Subcutaneous abdominal adipose tissue (tissue), 5 donors: Measurements from ENCODE around the gene SDC1.

ENCODE experiments used
- H3K27ac ChIP-seq: one replicate; pipeline ENCODE4 v1.7.0; 2013; ENCODE audit warnings: low read depth, mild to moderate bottlenecking, inconsistent platforms, low read length, moderate library complexity
- H3K27me3 ChIP-seq, 5 donors: one replicate each; pipeline ENCODE4 v1.7.0; 2013; ENCODE audit warnings: low read length in 5 of 5, inconsistent platforms in 1 of 5; ENCODE audit not compliant: control insufficient read depth in 5 of 5, insufficient read depth in 4 of 5
- H3K36me3 ChIP-seq, 5 donors: one replicate each; pipeline ENCODE4 v1.7.0; 2013; ENCODE audit warnings: low read length in 5 of 5; ENCODE audit not compliant: control insufficient read depth in 5 of 5, insufficient read depth in 5 of 5
- H3K4me1 ChIP-seq, 5 donors: one replicate each; pipeline ENCODE4 v1.7.0; 2013; ENCODE audit warnings: low read length in 5 of 5, mild to moderate bottlenecking in 3 of 5, moderate library complexity in 1 of 5; ENCODE audit not compliant: control insufficient read depth in 5 of 5, insufficient read depth in 5 of 5
- H3K4me3 ChIP-seq, 5 donors: one replicate each; pipeline ENCODE4 v1.7.0; 2013; ENCODE audit warnings: low read length in 5 of 5, low read depth in 1 of 5
- H3K9ac ChIP-seq, 5 donors: one replicate each; pipeline ENCODE4 v1.7.0; 2013; ENCODE audit warnings: low read length in 5 of 5, mild to moderate bottlenecking in 4 of 5, moderate library complexity in 3 of 5
- H3K9me3 ChIP-seq, 5 donors: one replicate each; pipeline ENCODE4 v1.7.0; 2013; ENCODE audit warnings: low read length in 5 of 5; ENCODE audit not compliant: control insufficient read depth in 5 of 5
- donor health status: healthy.
- donor health status: healthy.
- donor health status: healthy.
- donor health status: healthy.
- donor health status: healthy.

Gene SDC1

DNA sequence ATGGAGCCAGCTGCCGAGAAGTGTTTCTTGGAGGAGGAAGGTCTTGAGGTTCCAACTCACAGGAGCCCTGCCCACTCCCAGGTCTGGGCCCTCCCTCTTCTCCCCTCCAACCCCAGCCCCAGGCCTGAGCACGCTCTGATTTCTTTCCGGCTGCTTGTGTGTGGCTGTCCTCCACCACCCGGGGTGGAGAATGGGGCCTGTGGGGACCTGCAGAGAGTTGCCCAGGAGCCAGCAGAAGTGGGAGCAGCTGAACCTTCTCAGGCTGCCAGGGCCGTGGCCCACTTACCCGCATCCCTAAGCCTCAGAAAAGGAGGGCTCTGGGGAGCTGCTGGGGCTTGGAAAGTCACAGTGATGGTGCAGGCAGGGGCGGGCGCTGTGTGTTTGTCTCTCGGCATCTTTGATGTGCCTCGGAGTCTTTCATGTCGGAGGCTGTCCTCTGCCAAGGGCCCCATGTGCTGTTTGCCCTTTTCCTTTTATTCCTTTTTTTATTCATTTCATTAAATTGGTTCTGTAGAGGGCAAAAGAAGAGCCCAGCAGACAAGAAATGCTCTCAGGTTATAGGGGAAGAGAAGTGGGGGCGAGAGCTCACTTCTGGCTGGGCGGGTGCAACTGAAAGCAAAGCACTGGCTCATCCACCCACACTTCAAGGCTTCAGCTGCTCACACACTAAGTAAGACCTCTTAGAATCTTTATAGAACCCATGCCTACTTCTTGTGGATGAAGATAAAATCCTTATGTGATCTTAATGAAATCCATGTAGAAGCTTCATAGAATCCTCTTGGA is 52.5 kb downstream of the SDC1 start:
- Histone ChIP-seq H3K36me3 (no peaks in the 10 kb centered on the region), H3K9ac (no peak overlapping the region), H3K27ac (no peak overlapping the region), H3K27me3 (peaks cover 0 to 14% (median 5%) of the 10 kb centered on the region in 5 donors), H3K9me3 (no peaks in the 10 kb centered on the region), H3K4me1 (no peaks in the 10 kb centered on the region), H3K4me3 (no peak overlapping the region)

GRCh38 chr2:20171445-20171977 is 53.4 kb downstream of the SDC1 start:
- Histone ChIP-seq H3K4me1 (no peaks in the 10 kb centered on the region), H3K36me3 (no peaks in the 10 kb centered on the region), H3K9me3 (no peaks in the 10 kb centered on the region), H3K27ac (no peak overlapping the region), H3K4me3 (no peak overlapping the region), H3K9ac (no peak overlapping the region), H3K27me3 (peaks cover 0 to 18% (median 9%) of the 10 kb centered on the region in 5 donors)

- peaks cover 0 to 18% (median 9%) of the 10 kb centered on the region in 5 donors for H3K27me3 ChIP-seq
- no peaks in the 10 kb centered on the region for H3K36me3 ChIP-seq
- H3K4me3 ChIP-seq: no peak overlapping the region
- H3K9ac ChIP-seq: no peak overlapping the region
- H3K4me1 ChIP-seq: no peaks in the 10 kb centered on the region
- no peak overlapping the region for H3K27ac ChIP-seq
- H3K9me3 ChIP-seq: no peaks in the 10 kb centered on the region
Measured at GRCh38 chr2:20170704-20171250, 54.2 kb downstream of the SDC1 start.

DNA sequence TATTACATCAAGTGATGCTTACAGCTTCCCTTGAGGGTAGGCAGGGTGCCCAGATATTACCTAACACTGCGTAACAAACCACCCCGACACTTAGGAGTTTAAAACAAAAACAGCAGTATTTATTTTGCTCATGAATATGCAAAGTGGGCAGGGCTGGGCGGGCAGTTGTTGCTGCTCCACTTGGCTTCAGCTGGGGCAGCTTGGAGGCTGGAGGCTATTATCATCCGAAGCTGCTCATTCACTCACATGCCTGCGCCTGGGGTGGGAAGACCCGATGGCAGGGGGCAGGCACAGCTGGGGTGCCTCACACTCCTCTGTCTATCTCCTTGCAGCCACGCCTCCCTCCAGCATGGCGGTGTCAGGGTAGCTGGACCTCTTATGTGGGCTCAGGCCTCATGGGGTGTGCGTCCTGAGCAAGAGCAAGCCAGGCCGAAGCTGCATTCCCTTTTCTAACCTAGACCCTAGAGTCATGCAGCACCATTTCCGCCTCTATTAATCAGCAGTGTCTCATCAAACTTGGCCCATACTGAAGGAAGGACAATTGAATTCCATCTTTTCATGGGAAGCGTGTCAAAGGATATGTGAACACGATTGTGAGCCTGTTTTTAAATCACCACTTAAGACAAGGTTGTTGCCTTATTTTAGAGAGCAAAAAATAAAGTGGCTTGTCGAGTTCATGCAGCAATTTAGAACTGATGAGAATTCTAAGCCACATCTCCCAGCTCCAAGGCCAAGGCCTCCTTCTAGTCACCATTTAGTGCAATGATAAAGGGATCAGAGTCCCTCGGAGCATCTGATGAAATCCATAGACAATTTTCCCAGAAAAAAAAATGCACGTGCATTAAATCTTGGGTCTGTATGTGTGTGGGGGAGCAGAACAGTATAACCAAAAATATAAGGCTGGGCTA is 54.9 kb downstream of the SDC1 start:
- no peaks in the 10 kb centered on the region for H3K36me3 ChIP-seq
- no peaks in the 10 kb centered on the region for H3K4me1 ChIP-seq
- H3K9me3 ChIP-seq: no peaks in the 10 kb centered on the region
- no peak overlapping the region for H3K27ac ChIP-seq
- H3K9ac ChIP-seq: no peak overlapping the region
- peaks cover 0 to 18% (median 9%) of the 10 kb centered on the region in 5 donors for H3K27me3 ChIP-seq
- no peak overlapping the region for H3K4me3 ChIP-seq

DNA sequence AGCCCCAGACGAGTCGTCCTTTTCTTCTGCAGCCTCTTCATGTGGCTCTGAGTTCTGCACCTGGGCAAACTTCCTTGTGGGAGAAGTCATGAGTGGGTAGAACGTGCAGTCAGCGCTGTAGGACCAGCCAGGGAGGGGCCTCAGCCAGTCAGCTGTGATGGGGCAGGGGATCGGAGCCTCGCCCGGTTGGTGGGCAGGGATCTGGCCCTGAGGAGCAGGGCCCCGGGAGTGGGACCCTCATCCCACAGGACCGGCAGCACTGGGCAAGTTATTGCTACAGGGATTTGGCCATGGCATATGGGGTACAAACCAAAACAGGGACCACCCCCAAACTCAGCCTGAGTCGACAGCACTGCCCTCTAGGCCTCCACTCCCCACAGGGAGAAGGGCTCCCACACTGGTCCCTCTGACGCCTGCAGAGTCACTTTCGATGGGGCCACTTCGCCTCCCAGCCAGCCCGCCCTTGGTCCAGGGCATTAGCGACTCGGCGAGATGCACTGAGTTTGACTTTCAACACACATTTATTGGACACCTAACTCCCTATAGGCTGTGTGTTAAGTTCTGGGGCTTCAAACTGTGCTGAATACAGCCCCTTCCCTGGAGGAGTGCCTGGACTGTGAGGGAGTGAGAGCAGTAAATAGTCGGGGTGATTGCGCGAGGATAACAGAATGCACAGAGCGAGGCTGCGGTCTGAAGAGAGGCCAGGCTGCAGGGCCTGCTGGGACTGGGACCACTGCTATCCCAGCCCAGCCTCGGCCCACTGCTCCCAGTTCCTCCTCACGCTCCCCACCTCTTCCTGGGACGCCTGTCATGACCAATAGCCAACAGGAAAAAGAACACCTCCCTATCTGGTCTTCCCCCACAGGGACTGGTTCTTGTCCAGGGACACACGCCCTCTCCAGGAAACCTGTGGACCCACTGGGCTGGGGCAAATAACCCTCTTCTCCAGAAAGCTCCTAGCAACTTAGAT is 55.9 kb downstream of the SDC1 start:
- Histone ChIP-seq H3K4me3 (no peak overlapping the region), H3K9me3 (no peaks in the 10 kb centered on the region), H3K4me1 (no peaks in the 10 kb centered on the region), H3K27ac (no peak overlapping the region), H3K27me3 (peaks cover 0 to 18% (median 9%) of the 10 kb centered on the region in 5 donors), H3K36me3 (no peaks in the 10 kb centered on the region), H3K9ac (no peak overlapping the region)

DNA sequence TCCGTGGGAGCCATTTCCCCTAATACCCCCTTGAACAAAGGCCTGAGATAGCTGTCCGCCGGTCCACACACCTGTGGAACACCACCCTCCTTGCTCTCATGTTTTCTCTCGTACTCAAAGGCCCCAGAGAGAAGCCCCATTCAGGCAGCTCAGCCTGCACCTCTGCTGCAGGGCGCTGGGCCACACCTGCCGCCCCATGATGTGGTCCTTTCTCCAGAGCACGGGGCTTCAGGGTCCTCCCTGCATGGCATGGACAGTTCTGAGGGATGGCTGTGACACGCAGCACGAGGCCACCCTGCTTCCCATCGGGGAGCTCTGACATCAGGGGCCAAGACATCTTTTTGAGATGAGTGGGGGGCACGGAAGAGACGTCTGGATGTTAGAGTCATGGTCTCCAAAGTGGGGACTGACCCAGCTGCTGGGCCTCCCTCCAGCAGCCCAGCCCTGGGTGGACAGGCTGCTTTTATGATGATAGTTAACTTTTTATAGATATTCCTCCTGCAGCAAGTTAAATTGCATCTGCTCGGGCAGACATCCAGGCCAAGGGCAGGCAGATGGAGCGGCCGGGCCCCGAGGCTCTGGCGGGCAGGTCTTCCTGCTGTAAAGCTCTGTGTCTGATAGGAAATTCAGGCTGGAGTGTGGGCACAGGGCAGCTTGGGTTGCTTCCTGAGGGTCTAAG is 56.7 kb downstream of the SDC1 start:
- Histone ChIP-seq H3K9ac (no peak overlapping the region), H3K4me3 (no peak overlapping the region), H3K36me3 (no peaks in the 10 kb centered on the region)

GRCh38 chr2:20167356-20167755 is 57.6 kb downstream of the SDC1 start:
- H3K9me3 ChIP-seq: no peaks in the 10 kb centered on the region
- no peak overlapping the region for H3K27ac ChIP-seq
- H3K4me1 ChIP-seq: no peaks in the 10 kb centered on the region
- no peaks in the 10 kb centered on the region for H3K36me3 ChIP-seq
- H3K4me3 ChIP-seq: no peak overlapping the region
- H3K9ac ChIP-seq: no peak overlapping the region
- H3K27me3 ChIP-seq: peaks cover 0 to 18% (median 9%) of the 10 kb centered on the region in 5 donors

More for the DNA sequence above, 56.7 kb downstream of the SDC1 start:
- Histone ChIP-seq H3K27me3 (peaks cover 0 to 18% (median 9%) of the 10 kb centered on the region in 5 donors), H3K27ac (no peak overlapping the region), H3K9me3 (no peaks in the 10 kb centered on the region), H3K4me1 (no peaks in the 10 kb centered on the region)

DNA sequence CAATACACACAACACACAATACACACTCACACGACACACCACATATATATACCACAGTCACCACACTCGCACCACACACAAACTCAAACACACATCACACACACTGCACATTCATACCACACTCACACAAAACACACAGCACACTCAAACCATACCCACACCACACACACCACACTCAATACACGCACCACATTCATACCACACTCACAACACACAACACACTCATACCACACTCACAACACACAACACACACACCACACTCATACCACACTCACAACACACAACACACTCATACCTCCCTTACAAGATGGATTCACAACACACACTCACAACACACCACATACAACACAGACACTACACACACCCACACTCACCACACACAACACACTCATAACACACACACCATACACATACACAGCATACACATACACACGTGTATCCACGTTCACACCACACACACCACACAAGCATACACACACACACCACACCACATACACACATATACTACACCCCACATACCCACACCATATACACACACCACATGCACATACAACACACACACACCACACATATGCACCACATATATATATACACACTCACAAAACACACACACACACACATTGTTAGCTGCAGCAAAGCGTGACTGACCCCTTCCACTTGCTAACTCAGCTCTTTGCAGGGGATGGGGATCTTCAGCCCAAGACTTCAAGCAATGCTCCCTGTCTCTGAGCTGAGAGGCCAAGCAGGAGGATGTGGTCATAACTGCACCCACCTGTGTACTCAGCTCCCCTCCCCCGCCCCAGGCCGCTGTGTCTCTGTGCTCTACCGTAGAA is 59.0 kb downstream of the SDC1 start:
- no peak overlapping the region for H3K27ac ChIP-seq
- H3K36me3 ChIP-seq: no peaks in the 10 kb centered on the region
- no peak overlapping the region for H3K4me3 ChIP-seq
- no peaks in the 10 kb centered on the region for H3K9me3 ChIP-seq
- H3K27me3 ChIP-seq: peaks cover 0 to 18% (median 9%) of the 10 kb centered on the region in 5 donors
- no peaks in the 10 kb centered on the region for H3K4me1 ChIP-seq
- H3K9ac ChIP-seq: no peak overlapping the region
